IMR-90 (cell line): ENCODE data around the gene LRRC26. TPM values are rescaled to one million over a fixed set of nuclear protein-coding genes. Genes with fewer than 3 reads are reported as not detected.

Experiments used
- ATAC-seq: fragments of 200-7000 bp; cut with Tn5 transposase; 2 replicates; pipeline ENCODE4 v1.9.1; 2020; ENCODE audit warnings: low read depth, mild to moderate bottlenecking, moderate library complexity
- BruUV-seq: library from RNA; stranded (reverse); fragments of 400-500 nt; replicated peaks from 2 replicates; lab custom pipeline; 2021; lab: Mats Ljungman, UMichigan
- CTCF ChIA-PET: fragments of 300-600 bp; formaldehyde crosslinking; extraction: SDS; loops from one replicate; lab custom pipeline; 2021; ENCODE audit warnings: antibody characterized with exemption; lab: Yijun Ruan, JAX
- POLR2A ChIA-PET: fragments of 300-600 bp; sonication (Branson Sonifier 250); formaldehyde crosslinking; loops from one replicate; lab custom pipeline; 2022; ENCODE audit warnings: antibody characterized with exemption; ENCODE audit not compliant: unreplicated experiment; lab: Charles Lee
- DNase-seq: peaks from one replicate; pipeline ENCODE4 v3.0.0; 2013
- H2AFZ ChIP-seq: replicated peaks from 2 replicates; pipeline ENCODE3; 2013; ENCODE audit warnings: low read length, mild to moderate bottlenecking; ENCODE audit not compliant: poor library complexity
- H2AK5ac ChIP-seq: 2 replicates; pipeline ENCODE4 v1.6.1; 2013; ENCODE audit warnings: low read depth, low read length, inconsistent platforms
- H2AK9ac ChIP-seq: replicated peaks from 2 replicates; pipeline ENCODE3; 2013; ENCODE audit warnings: mild to moderate bottlenecking, low read depth, low read length, moderate library complexity; ENCODE audit not compliant: poor library complexity
- H2BK120ac ChIP-seq: 2 replicates; pipeline ENCODE4 v1.6.1; 2013; ENCODE audit warnings: low read depth, low read length, inconsistent platforms
- H2BK15ac ChIP-seq: 3 replicates; pipeline ENCODE4 v1.6.1; 2013; ENCODE audit warnings: low read depth, low read length, inconsistent platforms
- H2BK20ac ChIP-seq: 2 replicates; pipeline ENCODE4 v1.6.1; 2013; ENCODE audit warnings: low read depth, mild to moderate bottlenecking, inconsistent platforms, low read length, moderate library complexity
- H2BK5ac ChIP-seq: 2 replicates; pipeline ENCODE4 v1.6.1; 2013; ENCODE audit warnings: mild to moderate bottlenecking, low read depth, low read length, inconsistent platforms; ENCODE audit not compliant: poor library complexity, severe bottlenecking
- H3K14ac ChIP-seq: replicated peaks from 2 replicates; pipeline ENCODE4 v1.6.1; 2013; ENCODE audit warnings: low read depth, low read length, inconsistent platforms
- H3K18ac ChIP-seq: 2 replicates; pipeline ENCODE4 v1.6.1; 2013; ENCODE audit warnings: low read depth, low read length, control low read depth
- H3K23ac ChIP-seq: 2 replicates; pipeline ENCODE4 v1.6.1; 2013; ENCODE audit warnings: low read depth, low read length, inconsistent platforms
- H3K27ac ChIP-seq: 2 replicates; pipeline ENCODE4 v1.5.1; 2013; ENCODE audit warnings: mild to moderate bottlenecking, control low read depth, low read length; ENCODE audit not compliant: insufficient read depth
- H3K27me3 ChIP-seq: 2 replicates; pipeline ENCODE4 v1.6.1; 2013; ENCODE audit warnings: low read length; ENCODE audit not compliant: control insufficient read depth, insufficient read depth
- H3K36me3 ChIP-seq: 2 replicates; pipeline ENCODE4 v1.6.1; 2013; ENCODE audit warnings: low read length, mixed read lengths; ENCODE audit not compliant: control insufficient read depth, insufficient read depth
- H3K4ac ChIP-seq: 2 replicates; pipeline ENCODE4 v1.6.1; 2013; ENCODE audit warnings: low read depth, low read length, inconsistent platforms
- H3K4me1 ChIP-seq: 2 replicates; pipeline ENCODE4 v1.6.1; 2013; ENCODE audit warnings: low read length, mixed read lengths; ENCODE audit not compliant: control insufficient read depth, insufficient read depth
- H3K4me2 ChIP-seq: 2 replicates; pipeline ENCODE4 v1.6.1; 2013; ENCODE audit warnings: low read depth, mild to moderate bottlenecking, control low read depth, low read length, moderate library complexity
- H3K4me3 ChIP-seq: 2 replicates; pipeline ENCODE4 v1.5.1; 2013; ENCODE audit warnings: low read depth, mild to moderate bottlenecking, control low read depth, low read length, moderate library complexity; ENCODE audit not compliant: insufficient read depth
- H3K56ac ChIP-seq: 2 replicates; pipeline ENCODE4 v1.6.1; 2013; ENCODE audit warnings: low read length, inconsistent platforms; ENCODE audit not compliant: insufficient read depth; ENCODE audit errors: extremely low read depth
- H3K79me1 ChIP-seq, 2 experiments: 2 replicates each; pipeline ENCODE4 v1.6.1; 2013; ENCODE audit warnings: low read length in 2 of 2, inconsistent platforms in 1 of 2, low read depth in 1 of 2
- H3K9ac ChIP-seq: 2 replicates; pipeline ENCODE4 v1.6.1; 2013; ENCODE audit warnings: low read depth, low read length, control low read depth
- H3K9me1 ChIP-seq: 2 replicates; pipeline ENCODE4 v1.6.1; 2013; ENCODE audit warnings: low read length, inconsistent platforms; ENCODE audit not compliant: insufficient read depth
- H3K9me3 ChIP-seq: 2 replicates; pipeline ENCODE4 v1.6.1; 2013; ENCODE audit warnings: low read length; ENCODE audit not compliant: control insufficient read depth, insufficient read depth
- H4K20me1 ChIP-seq: 2 replicates; pipeline ENCODE4 v1.6.1; 2013; ENCODE audit warnings: low read length, inconsistent platforms; ENCODE audit not compliant: insufficient read depth
- H4K5ac ChIP-seq: 2 replicates; pipeline ENCODE4 v1.6.1; 2013; ENCODE audit warnings: mild to moderate bottlenecking, low read depth, low read length, control low read depth
- H4K8ac ChIP-seq, 2 experiments: 2 replicates each; pipeline ENCODE4 v1.6.1; 2013; ENCODE audit warnings: low read depth in 2 of 2, low read length in 2 of 2, control low read depth in 1 of 2, inconsistent platforms in 1 of 2
- H4K91ac ChIP-seq: 2 replicates; pipeline ENCODE4 v1.6.1; 2013; ENCODE audit warnings: low read depth, low read length, inconsistent platforms; ENCODE audit not compliant: insufficient read depth
- CHD1 ChIP-seq: IDR thresholded peaks from 2 replicates; pipeline ENCODE4 v1.6.1; 2012; ENCODE audit warnings: low read depth, low read length, improper control_type of control experiment
- CTCF ChIP-seq: conservative IDR thresholded peaks from 2 replicates; pipeline ENCODE4 v1.5.1; 2012; ENCODE audit warnings: mild to moderate bottlenecking, low read depth, low read length, improper control_type of control experiment
- ELK1 ChIP-seq: fragments of 150-350 bp; IDR thresholded peaks from 2 replicates; pipeline ENCODE4 v1.6.1; 2016; ENCODE audit warnings: low read depth, mild to moderate bottlenecking, low read length, moderate library complexity, borderline replicate concordance
- FOS ChIP-seq: fragments of 150-350 bp; IDR thresholded peaks from 2 replicates; pipeline ENCODE4 v1.6.1; 2016; ENCODE audit warnings: low read depth, low read length
- SMC3 ChIP-seq: fragments of 150-350 bp; IDR thresholded peaks from 2 replicates; pipeline ENCODE4 v1.6.1; 2016; ENCODE audit warnings: low read depth, mild to moderate bottlenecking, antibody characterized with exemption, low read length, moderate library complexity
- USF2 ChIP-seq: fragments of 150-350 bp; IDR thresholded peaks from 2 replicates; pipeline ENCODE4 v1.6.1; 2017; ENCODE audit warnings: mild to moderate bottlenecking, antibody characterized with exemption, low read length, low read depth
- WGBS, 2 experiments: methylation state at CpG; one replicate each; pipeline versions ENCODE4 v1.1.5 to v1.1.7; 2013; ENCODE audit warnings: missing lambda C conversion rate in 2 of 2; ENCODE audit not compliant: insufficient read length in 1 of 2; ENCODE audit errors: extremely low coverage in 2 of 2; 5-methylcytosine and 5-hydroxymethylcytosine counted together
- dilution Hi-C: fragments of 300-500 bp; cut with HindIII; formaldehyde crosslinking; loops from one replicate; pipeline ENCODE4 v1.14.3; 2018; ENCODE audit warnings: low sequenced_read_pairs; ENCODE audit not compliant: unreplicated experiment
- in situ Hi-C: fragments of 300-500 bp; cut with MboI; formaldehyde crosslinking; loops from 3 replicates; pipeline ENCODE4 v1.14.3; 2019; ENCODE audit warnings: low sequenced_read_pairs, inconsistent platforms, mixed read lengths
- intact Hi-C: fragments of 100-400 bp; cut with micrococcal nuclease; formaldehyde crosslinking; loops from 2 replicates; pipeline ENCODE4 v1.10.0; 2022
- polyA plus RNA-seq, 3 experiments: library from polyadenylated mRNA; depleted of rRNA; stranded (reverse); fragments of >200 nt; gene quantifications; 2 replicates each; pipeline ENCODE4 v1.2.3, GENCODE V29; 2012; ENCODE audit warnings: low replicate concordance in 1 of 3
- total RNA-seq: library from RNA; depleted of rRNA; stranded (reverse); fragments of >200 nt; gene quantifications from 2 replicates; pipeline ENCODE4 v1.2.3, GENCODE V29; 2012

Gene LRRC26
- total and polyA plus RNA-seq, 2 of the 4 experiments (the other 2 are of a cell fraction) = not detected

GRCh38 chr9:137217276-137218211 lies 47.7 kb upstream of the LRRC26 start:
- in situ Hi-C loops (no loop called here), intact Hi-C loops (no loop called here), dilution Hi-C loops (no loop called here)
- WGBS, 2 experiments = 70% methylated on average over 16 of the region's 36 CpGs; no CpG with 5 or more reads in 1 of the 2 experiments
- H3K4me2 ChIP-seq = no peak overlapping the region
- H3K4me1 ChIP-seq = peaks cover 8% of the 10 kb centered on the region
- DNase-seq (no peak), ATAC-seq (no peak)
- no peak overlapping the region for H4K8ac ChIP-seq
- no peak overlapping the region for H3K14ac ChIP-seq
- H4K91ac ChIP-seq = no peak overlapping the region
- no peaks in the 10 kb centered on the region for H3K9me3 ChIP-seq
- no peak overlapping the region for H2BK120ac ChIP-seq
- no peak overlapping the region for H3K18ac ChIP-seq
- H3K27me3 ChIP-seq = no peaks in the 10 kb centered on the region
- H2BK15ac ChIP-seq = no peak overlapping the region
- no peak overlapping the region for H3K23ac ChIP-seq
- H2AK9ac ChIP-seq = peak overlapping the region; percentile 70
- peaks cover 0 to 6% of the 10 kb centered on the region in 2 experiments; a peak in 1 of 4 replicates for H3K79me1 ChIP-seq
- no peak overlapping the region for H3K4me3 ChIP-seq
- no peak for TF ChIP-seq CHD1
- TF ChIP-seq ELK1 = no peak
- no peak for TF ChIP-seq USF2
- no peak for TF ChIP-seq CTCF
- TF ChIP-seq FOS = no peak
- no peak for TF ChIP-seq SMC3
- H3K9ac ChIP-seq = no peak overlapping the region
- H3K56ac ChIP-seq = no peak overlapping the region
- H3K4ac ChIP-seq = no peak overlapping the region
- BruUV-seq = no TSS peak
- peaks cover 3% of the 10 kb centered on the region; the same call in 1 of the 2 replicates for H3K9me1 ChIP-seq
- POLR2A ChIA-PET = no interaction called here
- no peaks in the 10 kb centered on the region for H4K20me1 ChIP-seq
- CTCF ChIA-PET = no interaction called here
- H2BK20ac ChIP-seq = no peak overlapping the region
- H2AK5ac ChIP-seq = no peak overlapping the region
- no peak overlapping the region for H2AFZ ChIP-seq
- no peak overlapping the region for H2BK5ac ChIP-seq
- H3K36me3 ChIP-seq = peaks cover 16% of the 10 kb centered on the region
- no peak overlapping the region for H3K27ac ChIP-seq
- no peak overlapping the region for H4K5ac ChIP-seq
